H1 (cell line): ENCODE measurements around the gene WDFY3. TPM values are rescaled to one million over a fixed set of nuclear protein-coding genes. Genes with fewer than 3 reads are reported as not detected.

ENCODE experiments used
- CTCF ChIA-PET: fragments of 300-600 bp; sonication (Branson Sonifier 250); formaldehyde crosslinking; loops from one replicate; lab custom pipeline; 2021; ENCODE audit not compliant: partially characterized antibody; lab: Charles Lee
- POLR2A ChIA-PET: fragments of 300-600 bp; sonication (Branson Sonifier 250); formaldehyde crosslinking; loops from one replicate; lab custom pipeline; 2021; ENCODE audit warnings: inconsistent platforms; ENCODE audit not compliant: partially characterized antibody; lab: Charles Lee
- DNase-seq, 2 experiments: peaks; one replicate each; pipeline versions ENCODE4 v3.0.0 to v3.0.0-alpha.2; 2010 to 2022; ENCODE audit warnings: low spot score in 2 of 2, low read depth in 1 of 2, mixed read lengths in 1 of 2
- FAIRE-seq: peaks from 2 replicates; lab custom pipeline; 2011; peaks lifted over from hg19 to GRCh38; lab: Jason Lieb, UNC
- H2AFZ ChIP-seq: 2 replicates; pipeline ENCODE4 v1.8.1; 2012; ENCODE audit warnings: low read length, inconsistent platforms
- H2AK5ac ChIP-seq: 2 replicates; pipeline ENCODE4 v1.6.1; 2013; ENCODE audit warnings: low read depth, low read length
- H2BK120ac ChIP-seq: replicated peaks from 2 replicates; pipeline ENCODE3; 2013; ENCODE audit warnings: low read depth, low read length, inconsistent platforms
- H2BK12ac ChIP-seq: 2 replicates; pipeline ENCODE4 v1.6.1; 2013; ENCODE audit warnings: low read depth, low read length
- H2BK15ac ChIP-seq: 2 replicates; pipeline ENCODE4 v1.6.1; 2013; ENCODE audit warnings: low read length
- H2BK20ac ChIP-seq: 2 replicates; pipeline ENCODE4 v1.6.1; 2013; ENCODE audit warnings: low read length
- H2BK5ac ChIP-seq: 2 replicates; pipeline ENCODE4 v1.6.1; 2013; ENCODE audit warnings: low read depth, low read length
- H3K14ac ChIP-seq: 2 replicates; pipeline ENCODE4 v1.6.1; 2013; ENCODE audit warnings: inconsistent platforms; ENCODE audit not compliant: insufficient read length
- H3K18ac ChIP-seq: 2 replicates; pipeline ENCODE4 v1.6.1; 2013; ENCODE audit warnings: low read length; ENCODE audit errors: extremely low read depth
- H3K23ac ChIP-seq: 2 replicates; pipeline ENCODE4 v1.6.1; 2013; ENCODE audit warnings: inconsistent platforms; ENCODE audit not compliant: insufficient read length
- H3K23me2 ChIP-seq: 2 replicates; pipeline ENCODE4 v1.6.1; 2013; ENCODE audit warnings: low read depth, low read length
- H3K27ac ChIP-seq: 2 replicates; pipeline ENCODE4 v1.6.1; 2011; ENCODE audit warnings: low read depth, low read length, inconsistent platforms
- H3K27me3 ChIP-seq, 4 experiments: replicated peaks in 1 of 4; 1 replicate in 1 of 4; 2 replicates in 3 of 4; pipeline versions ENCODE4 v1.6.1 to v1.8.1; 2011 to 2013; ENCODE audit warnings: low read length in 3 of 4, mild to moderate bottlenecking in 3 of 4, inconsistent platforms in 2 of 4, mixed read lengths in 2 of 4, moderate library complexity in 1 of 4; ENCODE audit not compliant: control insufficient read depth in 3 of 4, insufficient read depth in 3 of 4; ENCODE audit errors: extremely low read depth in 1 of 4
- H3K36me3 ChIP-seq, 4 experiments: 2 replicates each; pipeline versions ENCODE4 v1.6.1 to v1.8.1; 2011 to 2013; ENCODE audit warnings: mild to moderate bottlenecking in 4 of 4, low read length in 3 of 4, moderate library complexity in 2 of 4, control low read depth in 1 of 4, inconsistent platforms in 1 of 4; ENCODE audit not compliant: insufficient read depth in 4 of 4, control insufficient read depth in 2 of 4
- H3K4ac ChIP-seq: replicated peaks from 2 replicates; pipeline ENCODE3; 2013; ENCODE audit warnings: low read length, low read depth, mixed read lengths, inconsistent platforms; ENCODE audit not compliant: insufficient read length
- H3K4me1 ChIP-seq, 4 experiments: replicated peaks in 1 of 4; 1 replicate in 1 of 4; 2 replicates in 3 of 4; pipeline versions ENCODE4 v1.6.1 to v1.8.1; 2011 to 2013; ENCODE audit warnings: low read length in 3 of 4, inconsistent platforms in 2 of 4, mixed read lengths in 1 of 4; ENCODE audit not compliant: insufficient read depth in 4 of 4, control insufficient read depth in 3 of 4
- H3K4me2 ChIP-seq, 2 experiments: 2 replicates each; pipeline versions ENCODE4 v1.6.1 to v1.8.1; 2011 to 2013; ENCODE audit warnings: low read depth in 2 of 2, low read length in 2 of 2, control low read depth in 1 of 2, inconsistent platforms in 1 of 2, mild to moderate bottlenecking in 1 of 2; ENCODE audit not compliant: insufficient read depth in 1 of 2
- H3K4me3 ChIP-seq, 4 experiments: fragments of 200-600, 300-600 bp in 1 of 4; sonication (generic), shearing (Covaris generic), sonication (Bioruptor Twin) in 1 of 4; 2 replicates each; pipeline versions ENCODE4 v1.5.1 to v1.8.1; 2011 to 2016; ENCODE audit warnings: low read length in 4 of 4, low read depth in 3 of 4, control low read depth in 2 of 4, inconsistent platforms in 2 of 4, mild to moderate bottlenecking in 2 of 4, mixed read lengths in 1 of 4, moderate library complexity in 1 of 4; ENCODE audit not compliant: insufficient read depth in 2 of 4; ENCODE audit errors: extremely low read depth in 1 of 4
- H3K56ac ChIP-seq: replicated peaks from 2 replicates; pipeline ENCODE3; 2013; ENCODE audit warnings: low read depth, mild to moderate bottlenecking, mixed read lengths, low read length, inconsistent platforms; ENCODE audit not compliant: insufficient read length
- H3K79me1 ChIP-seq: 2 replicates; pipeline ENCODE4 v1.6.1; 2013; ENCODE audit warnings: low read depth, low read length, control low read depth
- H3K79me2 ChIP-seq, 2 experiments: 2 replicates each; pipeline versions ENCODE4 v1.6.1 to v1.8.1; 2012 to 2013; ENCODE audit warnings: low read length in 2 of 2, mild to moderate bottlenecking in 2 of 2, inconsistent platforms in 1 of 2; ENCODE audit not compliant: insufficient read depth in 2 of 2, control insufficient read depth in 1 of 2
- H3K9ac ChIP-seq, 4 experiments: replicated peaks in 1 of 4; 1 replicate in 1 of 4; 2 replicates in 3 of 4; pipeline versions ENCODE4 v1.6.1 to v1.8.1; 2011 to 2013; ENCODE audit warnings: low read depth in 3 of 4, low read length in 3 of 4, control low read depth in 2 of 4, mild to moderate bottlenecking in 2 of 4, moderate library complexity in 2 of 4, inconsistent platforms in 1 of 4; ENCODE audit errors: extremely low read depth in 1 of 4
- H3K9me3 ChIP-seq, 2 experiments: 2 replicates each; pipeline versions ENCODE4 v1.6.1 to v1.8.1; 2012 to 2013; ENCODE audit warnings: mild to moderate bottlenecking in 2 of 2, moderate library complexity in 2 of 2, control low read depth in 1 of 2, inconsistent platforms in 1 of 2, low read depth in 1 of 2, low read length in 1 of 2, mixed read lengths in 1 of 2; ENCODE audit not compliant: insufficient read depth in 2 of 2
- H4K20me1 ChIP-seq, 2 experiments: replicated peaks in 1 of 2; 2 replicates each; pipeline versions ENCODE3 to v1.8.1; 2011 to 2013; ENCODE audit warnings: inconsistent platforms in 2 of 2, low read length in 2 of 2, mild to moderate bottlenecking in 1 of 2; ENCODE audit not compliant: insufficient read depth in 2 of 2, control insufficient read depth in 1 of 2
- H4K5ac ChIP-seq: 2 replicates; pipeline ENCODE4 v1.6.1; 2013; ENCODE audit warnings: low read length, low read depth, mixed read lengths, inconsistent platforms; ENCODE audit not compliant: insufficient read length
- H4K8ac ChIP-seq: 2 replicates; pipeline ENCODE4 v1.8.0; 2013; ENCODE audit warnings: mild to moderate bottlenecking, moderate library complexity, low read length, inconsistent platforms; ENCODE audit not compliant: insufficient read depth; ENCODE audit errors: extremely low read depth
- H4K91ac ChIP-seq: replicated peaks from 2 replicates; pipeline ENCODE3; 2013; ENCODE audit warnings: low read length, mixed read lengths, inconsistent platforms; ENCODE audit not compliant: insufficient read length
- CBX8 ChIP-seq: fragments of 300-800, 300-1000 bp; sonication (generic); IDR thresholded peaks from 2 replicates; pipeline ENCODE4 v1.7.1; 2016; ENCODE audit warnings: low read depth, low read length, borderline replicate concordance
- POLR2AphosphoS5 ChIP-seq: IDR thresholded peaks from 2 replicates; pipeline ENCODE4 v1.6.1; 2011; ENCODE audit warnings: low read depth, low read length
- RXRA ChIP-seq: IDR thresholded peaks from 2 replicates; pipeline ENCODE4 v1.6.1; 2011; ENCODE audit warnings: low read depth, mild to moderate bottlenecking, low read length, moderate library complexity; ENCODE audit not compliant: insufficient read depth
- SP4 ChIP-seq: IDR thresholded peaks from 2 replicates; pipeline ENCODE4 v1.6.1; 2012; ENCODE audit warnings: low read length, inconsistent platforms
- TCF12 ChIP-seq: IDR thresholded peaks from 2 replicates; pipeline ENCODE4 v1.6.1; 2011; ENCODE audit warnings: low read depth, mild to moderate bottlenecking, low read length
- ZNF274 ChIP-seq: IDR thresholded peaks from 2 replicates; pipeline ENCODE4 v1.7.0; 2012; ENCODE audit warnings: low read length, borderline replicate concordance; ENCODE audit errors: extremely low read depth
- WGBS, 2 experiments: shearing (Covaris generic) in 1 of 2; methylation state at CpG; one replicate each; pipeline versions ENCODE4 v1.1.6 to v1.1.7; 2013 to 2015; ENCODE audit warnings: low lambda C conversion rate in 2 of 2, mixed read lengths in 2 of 2, inconsistent platforms in 1 of 2, low coverage in 1 of 2, missing lambda C conversion rate in 1 of 2; ENCODE audit not compliant: insufficient replicate concordance in 2 of 2, insufficient coverage in 1 of 2, insufficient read length in 1 of 2; ENCODE audit errors: extremely low coverage in 1 of 2, missing lambda C conversion rate in 1 of 2; 5-methylcytosine and 5-hydroxymethylcytosine counted together
- polyA plus RNA-seq, 7 experiments: library from polyadenylated mRNA; depleted of rRNA in 3 of 7; stranded (reverse) in 5 of 7; unstranded in 2 of 7; fragments of >200 nt in 5 of 7; fragments of 200-250 nt in 2 of 7; gene quantifications; 1 replicate in 5 of 7; 2 replicates in 1 of 7; 4 replicates in 1 of 7; pipeline versions ENCODE4 v1.2.1 to v1.2.3, GENCODE V29; 2011 to 2013; ENCODE audit warnings: missing spikeins in 2 of 7, mixed read lengths in 2 of 7
- total RNA-seq: library from RNA; stranded (reverse); fragmentation: NEBNext Ultra II Directional; extraction: Animal tissue kit (Norgen Biotek cat#: 25700); gene quantifications from 2 replicates; pipeline ENCODE4 v1.2.1, GENCODE V29; 2021

WDFY3 gene
- total and polyA plus RNA-seq, 2 of the 8 experiments (the other 6 are each of a cell fraction or from before 2014, with no cell fraction given): 25.6 to 62.4 TPM

GRCh38 chr4:84914686-84915395 lies 51.6 kb downstream of the WDFY3 start:
- H3K4ac ChIP-seq: no peak overlapping the region
- no peak overlapping the region for H3K56ac ChIP-seq
- CTCF ChIA-PET: no interaction called here
- peaks cover 0 to 51% of the 10 kb centered on the region in 2 experiments; a peak in 2 of 4 replicates for H3K79me2 ChIP-seq
- H3K9ac ChIP-seq: no peak overlapping the region
- H3K23ac ChIP-seq: no peak overlapping the region
- H2BK20ac ChIP-seq: no peak overlapping the region
- no peak overlapping the region for H2BK5ac ChIP-seq
- no peaks in the 10 kb centered on the region; the same call in 1 of the 2 replicates for H3K79me1 ChIP-seq
- no peak overlapping the region for H3K14ac ChIP-seq
- no peaks in the 10 kb centered on the region for H3K23me2 ChIP-seq
- no peaks in the 10 kb centered on the region for H3K27me3 ChIP-seq
- no peaks in the 10 kb centered on the region; a peak in 1 of 8 replicates for H3K36me3 ChIP-seq
- no peaks in the 10 kb centered on the region for H4K20me1 ChIP-seq
- no peak overlapping the region for H4K8ac ChIP-seq
- H3K4me3 ChIP-seq: no peak overlapping the region
- no peak overlapping the region for H3K4me2 ChIP-seq
- FAIRE-seq: no peak
- WGBS, 2 experiments: 91% methylated on average over 2 of the region's 2 CpGs; no CpG with 5 or more reads in 1 of the 2 experiments
- no peak overlapping the region for H2BK12ac ChIP-seq
- H2AK5ac ChIP-seq: no peak overlapping the region
- no peak for DNase-seq
- H2BK120ac ChIP-seq: no peak overlapping the region
- no peak overlapping the region for H2BK15ac ChIP-seq
- no peak overlapping the region for H4K5ac ChIP-seq
- H4K91ac ChIP-seq: no peak overlapping the region
- H2AFZ ChIP-seq: no peak overlapping the region
- no peaks in the 10 kb centered on the region for H3K9me3 ChIP-seq
- no peak for TF ChIP-seq SP4
- no peak for TF ChIP-seq TCF12
- no peak for TF ChIP-seq RXRA
- TF ChIP-seq CBX8: no peak
- no peak for TF ChIP-seq POLR2AphosphoS5
- no peak for TF ChIP-seq ZNF274
- TF ChIP-seq, all 59 proteins: peak for 0
- Histone ChIP-seq H3K4me1 (peaks cover 0 to 7% (median 2%) of the 10 kb centered on the region in 4 experiments; a peak in 2 of 7 replicates), H3K18ac (no peak overlapping the region), H3K27ac (no peak overlapping the region)
- POLR2A ChIA-PET: no interaction called here
